SU-DHL-6 (cell line): Measurements from ENCODE around the gene PPFIA4.
A peak's percentile ranks its signal among the peaks of the same experiment; 100 is the strongest.

Experiments
- H2AFZ ChIP-seq: fragments of 200-600 bp; sonication (generic); 2 replicates; pipeline ENCODE4 v1.6.1; 2014; ENCODE audit warnings: low read depth, mild to moderate bottlenecking, moderate library complexity, mixed read lengths, antibody characterized with exemption, low read length; ENCODE audit not compliant: severe bottlenecking
- H3F3A ChIP-seq: fragments of 200-600 bp; shearing (Covaris generic); 2 replicates; pipeline ENCODE4 v1.6.0; 2016; ENCODE audit warnings: antibody characterized with exemption, mild to moderate bottlenecking; ENCODE audit not compliant: insufficient read depth
- H3K27ac ChIP-seq: fragments of 200-600 bp; sonication (generic); 2 replicates; pipeline ENCODE4 v1.5.1; 2016; ENCODE audit warnings: low read depth, mild to moderate bottlenecking, low read length, moderate library complexity, mixed read lengths
- H3K27me3 ChIP-seq: fragments of 200-600 bp; sonication (generic), shearing (Covaris generic); 2 replicates; pipeline ENCODE4 v1.6.0; 2014; ENCODE audit warnings: mild to moderate bottlenecking, low read length
- H3K36me3 ChIP-seq: fragments of 200-600 bp; sonication (generic); 2 replicates; pipeline ENCODE4 v1.6.1; 2014; ENCODE audit warnings: mild to moderate bottlenecking, low read length, mixed read lengths
- H3K4me2 ChIP-seq: fragments of 300-600, 200-600 bp; shearing (Covaris generic), sonication (generic); 2 replicates; pipeline ENCODE4 v1.6.0; 2014; ENCODE audit warnings: low read length, low read depth, mild to moderate bottlenecking; ENCODE audit not compliant: poor library complexity, severe bottlenecking
- H3K4me3 ChIP-seq: fragments of 200-600 bp; sonication (generic); 2 replicates; pipeline ENCODE4 v1.5.1; 2014; ENCODE audit warnings: antibody characterized with exemption, low read length, mild to moderate bottlenecking, mixed read lengths; ENCODE audit not compliant: insufficient read depth, poor library complexity, severe bottlenecking
- H3K79me2 ChIP-seq: fragments of 200-600 bp; sonication (generic); 2 replicates; pipeline ENCODE4 v1.6.1; 2014; ENCODE audit warnings: mild to moderate bottlenecking, low read length, moderate library complexity; ENCODE audit not compliant: insufficient read depth
- H3K9ac ChIP-seq: fragments of 200-600 bp; sonication (generic); 2 replicates; pipeline ENCODE4 v1.7.0; 2014; ENCODE audit warnings: mild to moderate bottlenecking, low read length
- H3K9me2 ChIP-seq: fragments of 200-600 bp; sonication (generic); replicated peaks from 2 replicates; pipeline ENCODE4 v1.6.1; 2014; ENCODE audit warnings: low read length; ENCODE audit not compliant: insufficient read depth
- H3K9me3 ChIP-seq: fragments of 200-600 bp; sonication (generic); 2 replicates; pipeline ENCODE4 v1.6.1; 2014; ENCODE audit warnings: low read length, mixed read lengths; ENCODE audit not compliant: insufficient read depth
- H4K20me1 ChIP-seq: fragments of 200-600 bp; sonication (generic); 2 replicates; pipeline ENCODE4 v1.6.1; 2014; ENCODE audit warnings: low read depth, mild to moderate bottlenecking, antibody characterized with exemption, low read length, moderate library complexity, mixed read lengths
- EZH2phosphoT487 ChIP-seq: fragments of 200-600 bp; sonication (generic), shearing (Covaris generic); conservative IDR thresholded peaks from 2 replicates; pipeline ENCODE4 v1.6.1; 2018; ENCODE audit warnings: mild to moderate bottlenecking, antibody characterized with exemption, low read length, moderate library complexity, mixed read lengths
- TF ChIP-seq, protein P1 (sequence below): fragments of 200-600 bp; sonication (generic); IDR thresholded peaks from one replicate; pipeline ENCODE4 v1.5.1; 2017; ENCODE audit warnings: antibody characterized with exemption, mild to moderate bottlenecking, low read length, moderate library complexity; ENCODE audit not compliant: insufficient read depth, poor library complexity, severe bottlenecking

Gene PPFIA4

DNA sequence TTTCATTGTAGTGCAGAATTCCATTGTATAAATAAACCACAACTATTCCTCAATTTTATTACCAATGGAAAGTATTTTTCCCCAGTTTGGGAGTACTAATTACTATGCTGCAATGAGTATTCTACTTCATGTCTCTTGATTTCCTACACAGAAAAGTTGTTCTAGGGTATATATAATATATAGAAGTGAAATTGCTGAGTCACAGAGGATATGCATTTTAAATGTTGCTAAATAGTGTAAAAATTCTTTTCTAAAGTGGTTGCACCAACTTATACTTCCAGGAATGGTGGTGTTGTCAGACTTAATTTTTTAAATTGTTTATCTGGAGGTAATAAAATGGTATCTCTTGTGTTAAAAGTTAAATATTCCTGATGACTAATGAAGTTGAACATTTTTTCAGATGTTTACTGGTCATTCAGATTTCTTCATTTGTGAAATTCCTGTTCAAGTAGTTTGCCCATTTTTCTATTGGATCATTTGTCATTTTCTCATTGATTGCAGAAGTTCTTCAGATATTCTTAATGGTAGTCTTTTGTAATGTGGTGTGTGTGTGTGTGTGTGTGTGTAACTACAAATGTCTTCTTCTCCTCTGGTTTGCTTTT, 78.6 kb downstream of the PPFIA4 start:
- H3K36me3 ChIP-seq, result no peaks in the 10 kb centered on the region
- H3K4me2 ChIP-seq, result no peak overlapping the region
- no peaks in the 10 kb centered on the region for H3F3A ChIP-seq
- no peaks in the 10 kb centered on the region for H3K9me3 ChIP-seq
- H3K9me2 ChIP-seq, result no peaks in the 10 kb centered on the region
- H3K4me3 ChIP-seq, result no peak overlapping the region
- H3K27me3 ChIP-seq, result no peaks in the 10 kb centered on the region
- H3K9ac ChIP-seq, result no peak overlapping the region
- TF ChIP-seq EZH2phosphoT487, result no peak
- TF ChIP-seq, protein P1, sequence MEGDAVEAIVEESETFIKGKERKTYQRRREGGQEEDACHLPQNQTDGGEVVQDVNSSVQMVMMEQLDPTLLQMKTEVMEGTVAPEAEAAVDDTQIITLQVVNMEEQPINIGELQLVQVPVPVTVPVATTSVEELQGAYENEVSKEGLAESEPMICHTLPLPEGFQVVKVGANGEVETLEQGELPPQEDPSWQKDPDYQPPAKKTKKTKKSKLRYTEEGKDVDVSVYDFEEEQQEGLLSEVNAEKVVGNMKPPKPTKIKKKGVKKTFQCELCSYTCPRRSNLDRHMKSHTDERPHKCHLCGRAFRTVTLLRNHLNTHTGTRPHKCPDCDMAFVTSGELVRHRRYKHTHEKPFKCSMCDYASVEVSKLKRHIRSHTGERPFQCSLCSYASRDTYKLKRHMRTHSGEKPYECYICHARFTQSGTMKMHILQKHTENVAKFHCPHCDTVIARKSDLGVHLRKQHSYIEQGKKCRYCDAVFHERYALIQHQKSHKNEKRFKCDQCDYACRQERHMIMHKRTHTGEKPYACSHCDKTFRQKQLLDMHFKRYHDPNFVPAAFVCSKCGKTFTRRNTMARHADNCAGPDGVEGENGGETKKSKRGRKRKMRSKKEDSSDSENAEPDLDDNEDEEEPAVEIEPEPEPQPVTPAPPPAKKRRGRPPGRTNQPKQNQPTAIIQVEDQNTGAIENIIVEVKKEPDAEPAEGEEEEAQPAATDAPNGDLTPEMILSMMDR, result no peak
- no peaks in the 10 kb centered on the region for H3K79me2 ChIP-seq
- no peak overlapping the region for H3K27ac ChIP-seq
- no peaks in the 10 kb centered on the region for H4K20me1 ChIP-seq
- no peak overlapping the region for H2AFZ ChIP-seq

DNA sequence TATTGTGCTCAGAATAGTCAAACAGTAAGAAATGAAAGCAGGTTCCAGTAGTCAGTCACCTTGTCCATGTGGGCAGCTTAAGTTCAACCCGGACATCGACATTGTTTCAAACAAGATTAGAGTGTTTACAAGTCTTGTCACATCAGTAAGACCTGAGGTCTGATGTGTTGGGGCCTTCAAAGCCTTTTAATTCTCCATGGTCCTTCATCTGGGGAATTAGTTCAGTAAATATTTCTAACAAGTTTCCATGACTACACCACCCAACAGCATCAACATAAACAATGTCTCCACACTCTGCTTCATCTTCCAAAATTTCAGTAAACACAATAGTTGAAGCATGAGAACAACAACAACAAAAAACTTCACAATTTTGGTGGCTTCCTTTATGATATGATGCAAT, 86.2 kb downstream of the PPFIA4 start:
- Histone ChIP-seq H3K9ac (no peak overlapping the region), H3K4me2 (no peak overlapping the region), H3K4me3 (no peak overlapping the region), H3K27me3 (no peaks in the 10 kb centered on the region), H2AFZ (peak overlapping the region; percentile 27), H3K9me3 (no peaks in the 10 kb centered on the region), H3F3A (no peaks in the 10 kb centered on the region), H3K36me3 (no peaks in the 10 kb centered on the region), H3K27ac (no peak overlapping the region), H4K20me1 (no peaks in the 10 kb centered on the region), H3K79me2 (no peaks in the 10 kb centered on the region), H3K9me2 (no peaks in the 10 kb centered on the region)
- TF ChIP-seq, protein P1, result no peak
- TF ChIP-seq EZH2phosphoT487, result no peak

DNA sequence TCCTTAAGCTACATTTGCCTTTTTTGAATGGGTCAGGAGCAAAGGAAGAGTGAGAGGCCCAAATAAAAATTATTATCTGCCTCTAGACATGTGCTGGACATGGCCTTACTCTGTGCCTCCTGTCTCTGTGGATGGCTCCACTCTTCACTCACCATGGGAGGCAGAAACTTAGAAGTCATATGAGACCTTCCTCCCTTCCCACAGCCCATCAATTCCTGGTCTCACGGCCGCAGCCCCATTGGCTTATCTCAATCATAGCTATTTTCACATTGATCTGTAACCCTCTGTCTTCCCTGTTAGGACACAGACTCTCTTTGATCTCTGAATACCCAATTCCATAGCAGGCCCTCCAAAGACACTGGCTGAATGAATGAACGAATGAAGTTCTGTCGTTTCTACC, 87.0 kb downstream of the PPFIA4 start:
- H3K4me2 ChIP-seq, result no peak overlapping the region
- no peaks in the 10 kb centered on the region for H3K9me3 ChIP-seq
- no peak overlapping the region for H2AFZ ChIP-seq
- TF ChIP-seq, protein P1, result no peak
- TF ChIP-seq EZH2phosphoT487, result no peak
- H3F3A ChIP-seq, result no peaks in the 10 kb centered on the region
- no peak overlapping the region for H3K4me3 ChIP-seq
- no peaks in the 10 kb centered on the region for H3K27me3 ChIP-seq
- H3K9ac ChIP-seq, result no peak overlapping the region
- no peaks in the 10 kb centered on the region for H4K20me1 ChIP-seq
- H3K36me3 ChIP-seq, result no peaks in the 10 kb centered on the region
- no peaks in the 10 kb centered on the region for H3K79me2 ChIP-seq
- H3K27ac ChIP-seq, result no peak overlapping the region
- no peaks in the 10 kb centered on the region for H3K9me2 ChIP-seq
